ENCODE measurements around the gene LZTR1. TPM values are rescaled to one million over a fixed set of nuclear protein-coding genes. Genes with fewer than 3 reads are reported as not detected.
A peak's percentile ranks its signal among the peaks of the same experiment; 100 is the strongest.

The LZTR1 gene
- total and polyA plus RNA-seq, 2 of the 4 experiments (the other 2 are of a cell fraction) = 22.8 to 41.3 TPM

GRCh38 chr22:21022955-21023614 is 41.0 kb downstream of the LZTR1 start:
- Histone ChIP-seq H3K9ac (ENCODE audit: low read depth, low read length) (no peak overlapping the region), H2AK9ac (replicated peaks; ENCODE audit: low read depth, low read length, poor library complexity) (no peak overlapping the region), H3K9me1 (ENCODE audit: insufficient read depth, low read length) (no peaks in the 10 kb centered on the region), H3K23ac (ENCODE audit: low read depth, low read length) (no peak overlapping the region), H2BK15ac (ENCODE audit: low read depth, low read length) (no peak overlapping the region), H2BK5ac (ENCODE audit: low read depth, low read length, poor library complexity, severe bottlenecking) (no peak overlapping the region), H3K4ac (ENCODE audit: low read depth, low read length) (no peak overlapping the region), H3K56ac (ENCODE audit: extremely low read depth, insufficient read depth, low read length) (no peak overlapping the region), H3K14ac (replicated peaks; ENCODE audit: low read depth, low read length) (no peak overlapping the region), H3K27ac (ENCODE audit: insufficient read depth, low read length) (no peak overlapping the region), H3K18ac (ENCODE audit: low read depth, low read length) (no peak overlapping the region), H3K4me2 (ENCODE audit: low read depth, low read length) (no peak overlapping the region), H3K36me3 (ENCODE audit: control insufficient read depth, insufficient read depth, low read length) (no peaks in the 10 kb centered on the region), H3K79me1 (ENCODE audit: low read depth in 1 of 2, low read length in 2 of 2) (no peaks in the 10 kb centered on the region), H2AK5ac (ENCODE audit: low read depth, low read length) (no peak overlapping the region), H3K4me3 (ENCODE audit: insufficient read depth, low read depth, low read length) (no peak overlapping the region), H2AFZ (replicated peaks; ENCODE audit: low read length, poor library complexity) (peak overlapping the region; percentile 11), H4K20me1 (ENCODE audit: insufficient read depth, low read length) (no peaks in the 10 kb centered on the region), H3K27me3 (ENCODE audit: control insufficient read depth, insufficient read depth, low read length) (peaks cover 7% of the 10 kb centered on the region), H3K9me3 (ENCODE audit: control insufficient read depth, insufficient read depth, low read length) (no peaks in the 10 kb centered on the region), H2BK120ac (ENCODE audit: low read depth, low read length) (no peak overlapping the region), H4K91ac (ENCODE audit: insufficient read depth, low read depth, low read length) (no peak overlapping the region), H4K8ac (ENCODE audit: low read depth in 2 of 2, low read length in 2 of 2) (no peak overlapping the region), H3K4me1 (ENCODE audit: control insufficient read depth, insufficient read depth, low read length) (peaks cover 2% of the 10 kb centered on the region; the same call in 1 of the 2 replicates), H4K5ac (ENCODE audit: low read depth, low read length) (no peak overlapping the region), H2BK20ac (ENCODE audit: low read depth, low read length) (no peak overlapping the region)
- no peak for TF ChIP-seq RAD21 (IDR thresholded peaks at IDR 0.05; ENCODE audit: low read length)
- TF ChIP-seq MAFK (IDR thresholded peaks at IDR 0.05; ENCODE audit: low read depth, low read length) = no peak
- TF ChIP-seq CEBPB (IDR thresholded peaks at IDR 0.05; ENCODE audit: low read depth, low read length) = no peak
- TF ChIP-seq USF2 (IDR thresholded peaks at IDR 0.05; ENCODE audit: low read depth, low read length) = no peak
- TF ChIP-seq MXI1 (IDR thresholded peaks at IDR 0.05; ENCODE audit: borderline replicate concordance, low read depth, low read length) = no peak
- TF ChIP-seq FOS (IDR thresholded peaks at IDR 0.05; ENCODE audit: low read depth, low read length) = no peak
- no peak for TF ChIP-seq POLR2A (IDR thresholded peaks at IDR 0.05; ENCODE audit: low read depth, low read length)
- no peak for TF ChIP-seq CTCF (conservative IDR thresholded peaks at IDR 0.05; ENCODE audit: low read depth, low read length)
- TF ChIP-seq SMC3 (IDR thresholded peaks at IDR 0.05; ENCODE audit: low read depth, low read length) = no peak
- no peak for TF ChIP-seq RFX5 (IDR thresholded peaks at IDR 0.05; ENCODE audit: low read depth, low read length)
- no peak for TF ChIP-seq NFE2L2 (IDR thresholded peaks at IDR 0.05; ENCODE audit: low read depth, low read length)
- TF ChIP-seq BHLHE40 (IDR thresholded peaks at IDR 0.05; ENCODE audit: low read depth, low read length) = no peak
- TF ChIP-seq MAZ (IDR thresholded peaks at IDR 0.05; ENCODE audit: borderline replicate concordance, low read depth, low read length) = no peak
- TF ChIP-seq ELK1 (IDR thresholded peaks at IDR 0.05; ENCODE audit: borderline replicate concordance, low read depth, low read length) = no peak
- TF ChIP-seq RCOR1 (IDR thresholded peaks at IDR 0.05; ENCODE audit: insufficient replicate concordance, low read length) = no peak
- TF ChIP-seq CHD1 (IDR thresholded peaks at IDR 0.05; ENCODE audit: low read depth, low read length) = no peak
- no TSS peak for BruUV-seq (replicated peaks)
- dilution Hi-C loops (cut with HindIII; ENCODE audit: low sequenced_read_pairs, unreplicated experiment) = no loop called here
- ATAC-seq (ENCODE audit: low read depth) (no peak), DNase-seq (no peak)
- CTCF ChIA-PET = no interaction called here
- 84% methylated on average over 5 of the region's 13 CpGs; no CpG with 5 or more reads in 1 of the 2 experiments for WGBS, 2 experiments (ENCODE audit: extremely low coverage in 2 of 2, insufficient read length in 1 of 2)
- in situ Hi-C loops (cut with MboI; ENCODE audit: low sequenced_read_pairs) = no loop called here
- POLR2A ChIA-PET (ENCODE audit: unreplicated experiment) = no interaction called here
- intact Hi-C loops (cut with micrococcal nuclease) = no loop called here
